H9 (cell line): ENCODE results near the gene SPATA3. TPM values are rescaled to one million over a fixed set of nuclear protein-coding genes. Genes with fewer than 3 reads are reported as not detected.
A peak's percentile ranks its signal among the peaks of the same experiment; 100 is the strongest.

Experiments used
- DNase-seq: peaks from one replicate; pipeline ENCODE4 v3.0.0-alpha.2; 2017
- H2AFZ ChIP-seq: one replicate; pipeline ENCODE4 v1.6.1; 2013; ENCODE audit warnings: mild to moderate bottlenecking, low read length, control low read depth, moderate library complexity
- H2AK5ac ChIP-seq: 2 replicates; pipeline ENCODE4 v1.6.1; 2013; ENCODE audit warnings: low read length, control low read depth, mixed read lengths; ENCODE audit not compliant: insufficient read length
- H2BK120ac ChIP-seq: one replicate; pipeline ENCODE4 v1.6.1; 2013; ENCODE audit warnings: low read depth, mild to moderate bottlenecking, low read length, control low read depth, inconsistent platforms; ENCODE audit not compliant: poor library complexity, severe bottlenecking
- H2BK12ac ChIP-seq: 2 replicates; pipeline ENCODE4 v1.6.1; 2013; ENCODE audit warnings: low read length, control low read depth, mixed read lengths, low read depth; ENCODE audit not compliant: insufficient read length
- H2BK15ac ChIP-seq: 2 replicates; pipeline ENCODE4 v1.6.1; 2013; ENCODE audit warnings: low read depth, low read length, control low read depth
- H2BK20ac ChIP-seq: one replicate; pipeline ENCODE4 v1.6.1; 2013; ENCODE audit warnings: low read depth, mild to moderate bottlenecking, low read length, control low read depth, inconsistent platforms; ENCODE audit not compliant: poor library complexity, severe bottlenecking
- H2BK5ac ChIP-seq: 2 replicates; pipeline ENCODE4 v1.6.1; 2013; ENCODE audit warnings: low read length, control low read depth, mixed read lengths; ENCODE audit not compliant: insufficient read length
- H3K14ac ChIP-seq: 2 replicates; pipeline ENCODE4 v1.6.1; 2013; ENCODE audit warnings: low read length, control low read depth; ENCODE audit not compliant: insufficient read depth
- H3K18ac ChIP-seq: 2 replicates; pipeline ENCODE4 v1.6.1; 2013; ENCODE audit warnings: low read depth, mild to moderate bottlenecking, mixed read lengths, low read length, control low read depth; ENCODE audit not compliant: insufficient read length
- H3K23ac ChIP-seq: 2 replicates; pipeline ENCODE4 v1.6.1; 2013; ENCODE audit warnings: low read length, control low read depth, mixed read lengths, low read depth; ENCODE audit not compliant: insufficient read length
- H3K23me2 ChIP-seq: 2 replicates; pipeline ENCODE4 v1.6.1; 2013; ENCODE audit warnings: low read depth, mild to moderate bottlenecking, mixed read lengths, low read length, control low read depth; ENCODE audit not compliant: insufficient read length, poor library complexity, severe bottlenecking
- H3K27ac ChIP-seq: 2 replicates; pipeline ENCODE4 v1.5.1; 2013; ENCODE audit warnings: low read length, control low read depth, mixed read lengths, low read depth; ENCODE audit not compliant: insufficient read length
- H3K27me3 ChIP-seq: 2 replicates; pipeline ENCODE4 v1.6.1; 2013; ENCODE audit warnings: low read length, control low read depth, inconsistent platforms; ENCODE audit not compliant: insufficient read depth
- H3K4ac ChIP-seq: 2 replicates; pipeline ENCODE4 v1.6.1; 2013; ENCODE audit warnings: low read depth, mild to moderate bottlenecking, control low read depth, inconsistent platforms, low read length, moderate library complexity
- H3K4me1 ChIP-seq: 2 replicates; pipeline ENCODE4 v1.6.1; 2013; ENCODE audit warnings: low read length, control low read depth, inconsistent platforms; ENCODE audit not compliant: insufficient read depth
- H3K4me2 ChIP-seq: 2 replicates; pipeline ENCODE4 v1.6.1; 2013; ENCODE audit warnings: low read length, control low read depth, mixed read lengths; ENCODE audit not compliant: insufficient read length, insufficient read depth
- H3K56ac ChIP-seq: 2 replicates; pipeline ENCODE4 v1.6.1; 2013; ENCODE audit warnings: low read depth, mild to moderate bottlenecking, mixed read lengths, low read length, control low read depth; ENCODE audit not compliant: insufficient read length
- H3K79me1 ChIP-seq: 2 replicates; pipeline ENCODE4 v1.6.1; 2013; ENCODE audit warnings: low read depth, mild to moderate bottlenecking, moderate library complexity, low read length, control low read depth, inconsistent platforms; ENCODE audit not compliant: insufficient read depth, poor library complexity, severe bottlenecking
- H3K79me2 ChIP-seq: 2 replicates; pipeline ENCODE4 v1.6.1; 2013; ENCODE audit warnings: low read length, control low read depth, inconsistent platforms; ENCODE audit not compliant: insufficient read depth
- H3K9ac ChIP-seq: 2 replicates; pipeline ENCODE4 v1.6.1; 2013; ENCODE audit warnings: low read length, control low read depth, mixed read lengths; ENCODE audit not compliant: insufficient read length; ENCODE audit errors: extremely low read depth
- H3K9me3 ChIP-seq: one replicate; pipeline ENCODE4 v1.6.1; 2013; ENCODE audit warnings: low read depth, low read length, inconsistent platforms; ENCODE audit not compliant: control insufficient read depth
- H3T11ph ChIP-seq: one replicate; pipeline ENCODE4 v1.6.1; 2013; ENCODE audit warnings: mild to moderate bottlenecking, low read length, control low read depth, inconsistent platforms
- H4K20me1 ChIP-seq: one replicate; pipeline ENCODE4 v1.6.1; 2013; ENCODE audit not compliant: control insufficient read depth, insufficient read length, insufficient read depth
- H4K5ac ChIP-seq: 2 replicates; pipeline ENCODE4 v1.6.1; 2013; ENCODE audit warnings: low read depth, mild to moderate bottlenecking, mixed read lengths, low read length, control low read depth; ENCODE audit not compliant: insufficient read length
- H4K8ac ChIP-seq: replicated peaks from 2 replicates; pipeline ENCODE4 v1.6.1; 2013; ENCODE audit warnings: low read length, control low read depth, mixed read lengths, low read depth; ENCODE audit not compliant: insufficient read length
- H4K91ac ChIP-seq: 2 replicates; pipeline ENCODE4 v1.6.1; 2013; ENCODE audit warnings: low read depth, mild to moderate bottlenecking, moderate library complexity, mixed read lengths, low read length, control low read depth; ENCODE audit not compliant: insufficient read length
- H3K27ac Mint-ChIP-seq, 3 experiments: 2 replicates in 2 of 3; 3 replicates in 1 of 3; pipeline ENCODE4 v1.8.0; 2020 to 2021; ENCODE audit warnings: mixed read lengths in 3 of 3, mild to moderate bottlenecking in 1 of 3, moderate library complexity in 1 of 3
- H3K27me3 Mint-ChIP-seq: 2 replicates; pipeline ENCODE4 v1.8.0; 2021; ENCODE audit warnings: low read depth, mild to moderate bottlenecking, moderate library complexity, mixed read lengths
- H3K36me3 Mint-ChIP-seq, 3 experiments: 2 replicates in 2 of 3; 3 replicates in 1 of 3; pipeline ENCODE4 v1.8.0; 2020 to 2021; ENCODE audit warnings: low read depth in 3 of 3, mixed read lengths in 3 of 3; ENCODE audit not compliant: insufficient read depth in 1 of 3
- H3K4me1 Mint-ChIP-seq, 2 experiments: 2 replicates each; pipeline ENCODE4 v1.8.0; 2020; ENCODE audit warnings: mixed read lengths in 2 of 2
- H3K4me3 Mint-ChIP-seq, 2 experiments: 2 replicates in 1 of 2; 3 replicates in 1 of 2; pipeline ENCODE4 v1.8.0; 2020 to 2021; ENCODE audit warnings: mild to moderate bottlenecking in 2 of 2, mixed read lengths in 2 of 2, moderate library complexity in 1 of 2
- H3K9me3 Mint-ChIP-seq, 2 experiments: 2 replicates in 1 of 2; 3 replicates in 1 of 2; pipeline ENCODE4 v1.8.0; 2020; ENCODE audit warnings: mild to moderate bottlenecking in 2 of 2, mixed read lengths in 2 of 2, moderate library complexity in 1 of 2
- CTCF ChIP-seq: fragments of 200-600 bp; sonication (generic); conservative IDR thresholded peaks from 3 replicates; pipeline ENCODE4 v1.8.0; 2021; ENCODE audit warnings: antibody characterized with exemption, mild to moderate bottlenecking
- WGBS: extraction: QIAGEN DNeasy Blood & Tissue Kit; methylation state at CpG from one replicate; pipeline ENCODE4 v1.1.7; 2013; ENCODE audit warnings: missing lambda C conversion rate, low lambda C conversion rate, mixed read lengths; ENCODE audit not compliant: insufficient read length; ENCODE audit errors: extremely low coverage; 5-methylcytosine and 5-hydroxymethylcytosine counted together
- total RNA-seq: library from RNA; stranded (reverse); gene quantifications from 2 replicates; pipeline ENCODE4 v1.2.1, GENCODE V29; 2021

The SPATA3 gene
- total RNA-seq, 1 experiment from 2014 or later, result not detected

- no peak overlapping the region for H3K18ac ChIP-seq
- no peak overlapping the region for H4K91ac ChIP-seq
- H2AK5ac ChIP-seq, result no peak overlapping the region
- TF ChIP-seq CTCF, result no peak
- peaks cover 15 to 22% of the 10 kb centered on the region in 2 experiments for H3K9me3 Mint-ChIP-seq
- H3K27me3 ChIP-seq, result no peaks in the 10 kb centered on the region; the same call in 1 of the 2 replicates
- no peak overlapping the region for H4K8ac ChIP-seq
- H4K20me1 ChIP-seq, result no peaks in the 10 kb centered on the region
- no peaks in the 10 kb centered on the region for H3K4me1 ChIP-seq
- peak overlapping the region in 1 of 3 experiments; percentile 38; a peak in 1 of 7 replicates for H3K27ac Mint-ChIP-seq
- H3K27ac ChIP-seq, result no peak overlapping the region
- H3K9me3 ChIP-seq, result peaks cover 3% of the 10 kb centered on the region
- H3K36me3 Mint-ChIP-seq, result peaks cover 9 to 10% (median 9%) of the 10 kb centered on the region in 3 experiments
- H2BK12ac ChIP-seq, result no peak overlapping the region
- H3K27me3 Mint-ChIP-seq, result peaks cover 65% of the 10 kb centered on the region
- H2AFZ ChIP-seq, result no peak overlapping the region
- no peaks in the 10 kb centered on the region for H3K79me2 ChIP-seq
- no peak overlapping the region for H2BK15ac ChIP-seq
- H4K5ac ChIP-seq, result no peak overlapping the region
- H3K4me2 ChIP-seq, result no peak overlapping the region
- H3K23me2 ChIP-seq, result no peaks in the 10 kb centered on the region
- no peak overlapping the region for H3K23ac ChIP-seq
- no peaks in the 10 kb centered on the region for H3K79me1 ChIP-seq
- H3K4me1 Mint-ChIP-seq, result peaks cover 4 to 8% of the 10 kb centered on the region in 2 experiments; a peak in 2 of 4 replicates
- no peak overlapping the region for H3K9ac ChIP-seq
- no peak overlapping the region for H3K14ac ChIP-seq
- no peak overlapping the region for H3K4ac ChIP-seq
- no peak overlapping the region for H3K4me3 Mint-ChIP-seq
- no peak overlapping the region for H2BK20ac ChIP-seq
- no peak for DNase-seq
- H3K56ac ChIP-seq, result no peak overlapping the region
- H3T11ph ChIP-seq, result no peak overlapping the region
- H2BK5ac ChIP-seq, result no peak overlapping the region
- no CpG with 5 or more reads among the region's 7 CpGs for WGBS
- H2BK120ac ChIP-seq, result no peak overlapping the region
Observed at GRCh38 chr2:231001036-231001435, 5.1 kb downstream of the SPATA3 start.
